SU-DHL-6 (cell line): Measurements from ENCODE around the gene ATG3.

Experiments
- H2AFZ ChIP-seq: fragments of 200-600 bp; sonication (generic); 2 replicates; pipeline ENCODE4 v1.6.1; 2014; ENCODE audit warnings: low read depth, mild to moderate bottlenecking, moderate library complexity, mixed read lengths, antibody characterized with exemption, low read length; ENCODE audit not compliant: severe bottlenecking
- H3F3A ChIP-seq: fragments of 200-600 bp; shearing (Covaris generic); 2 replicates; pipeline ENCODE4 v1.6.0; 2016; ENCODE audit warnings: antibody characterized with exemption, mild to moderate bottlenecking; ENCODE audit not compliant: insufficient read depth
- H3K27ac ChIP-seq: fragments of 200-600 bp; sonication (generic); 2 replicates; pipeline ENCODE4 v1.5.1; 2016; ENCODE audit warnings: low read depth, mild to moderate bottlenecking, low read length, moderate library complexity, mixed read lengths
- H3K27me3 ChIP-seq: fragments of 200-600 bp; sonication (generic), shearing (Covaris generic); 2 replicates; pipeline ENCODE4 v1.6.0; 2014; ENCODE audit warnings: mild to moderate bottlenecking, low read length
- H3K36me3 ChIP-seq: fragments of 200-600 bp; sonication (generic); 2 replicates; pipeline ENCODE4 v1.6.1; 2014; ENCODE audit warnings: mild to moderate bottlenecking, low read length, mixed read lengths
- H3K4me2 ChIP-seq: fragments of 300-600, 200-600 bp; shearing (Covaris generic), sonication (generic); 2 replicates; pipeline ENCODE4 v1.6.0; 2014; ENCODE audit warnings: low read length, low read depth, mild to moderate bottlenecking; ENCODE audit not compliant: poor library complexity, severe bottlenecking
- H3K4me3 ChIP-seq: fragments of 200-600 bp; sonication (generic); 2 replicates; pipeline ENCODE4 v1.5.1; 2014; ENCODE audit warnings: antibody characterized with exemption, low read length, mild to moderate bottlenecking, mixed read lengths; ENCODE audit not compliant: insufficient read depth, poor library complexity, severe bottlenecking
- H3K79me2 ChIP-seq: fragments of 200-600 bp; sonication (generic); 2 replicates; pipeline ENCODE4 v1.6.1; 2014; ENCODE audit warnings: mild to moderate bottlenecking, low read length, moderate library complexity; ENCODE audit not compliant: insufficient read depth
- H3K9ac ChIP-seq: fragments of 200-600 bp; sonication (generic); 2 replicates; pipeline ENCODE4 v1.7.0; 2014; ENCODE audit warnings: mild to moderate bottlenecking, low read length
- H3K9me2 ChIP-seq: fragments of 200-600 bp; sonication (generic); replicated peaks from 2 replicates; pipeline ENCODE4 v1.6.1; 2014; ENCODE audit warnings: low read length; ENCODE audit not compliant: insufficient read depth
- H3K9me3 ChIP-seq: fragments of 200-600 bp; sonication (generic); 2 replicates; pipeline ENCODE4 v1.6.1; 2014; ENCODE audit warnings: low read length, mixed read lengths; ENCODE audit not compliant: insufficient read depth
- H4K20me1 ChIP-seq: fragments of 200-600 bp; sonication (generic); 2 replicates; pipeline ENCODE4 v1.6.1; 2014; ENCODE audit warnings: low read depth, mild to moderate bottlenecking, antibody characterized with exemption, low read length, moderate library complexity, mixed read lengths
- CTCF ChIP-seq: fragments of 200-600 bp; sonication (generic); IDR thresholded peaks from one replicate; pipeline ENCODE4 v1.5.1; 2017; ENCODE audit warnings: antibody characterized with exemption, mild to moderate bottlenecking, low read length, moderate library complexity; ENCODE audit not compliant: insufficient read depth, poor library complexity, severe bottlenecking
- EZH2phosphoT487 ChIP-seq: fragments of 200-600 bp; sonication (generic), shearing (Covaris generic); conservative IDR thresholded peaks from 2 replicates; pipeline ENCODE4 v1.6.1; 2018; ENCODE audit warnings: mild to moderate bottlenecking, antibody characterized with exemption, low read length, moderate library complexity, mixed read lengths

ATG3 gene

DNA sequence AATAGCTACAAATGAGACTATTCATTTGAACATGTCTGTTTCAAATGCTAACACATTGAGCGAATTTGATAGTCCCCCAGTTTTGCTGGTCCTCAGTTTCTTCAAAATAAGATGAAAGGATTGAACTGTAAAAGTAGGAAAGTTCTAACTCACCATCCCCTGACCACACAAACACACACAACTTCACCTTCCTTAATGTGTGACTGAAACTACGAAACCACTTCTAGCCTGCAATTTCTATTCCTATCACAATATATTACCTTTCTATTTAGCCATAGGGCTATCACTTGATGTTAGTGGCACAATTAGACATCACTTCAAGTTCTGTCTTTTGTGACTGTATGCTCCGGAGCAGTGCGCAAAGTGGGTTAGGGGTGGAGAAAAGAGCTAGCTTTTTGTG, 77.4 kb downstream of the ATG3 start:
- Histone ChIP-seq H3K4me2 (no peak overlapping the region), H3K4me3 (no peak overlapping the region), H3F3A (no peaks in the 10 kb centered on the region), H3K9me3 (no peaks in the 10 kb centered on the region), H3K9me2 (no peaks in the 10 kb centered on the region), H3K36me3 (no peaks in the 10 kb centered on the region), H3K27me3 (no peaks in the 10 kb centered on the region), H3K79me2 (no peaks in the 10 kb centered on the region), H4K20me1 (no peaks in the 10 kb centered on the region), H3K27ac (no peak overlapping the region), H3K9ac (no peak overlapping the region), H2AFZ (no peak overlapping the region)
- TF ChIP-seq CTCF (no peak), EZH2phosphoT487 (no peak)

- no peaks in the 10 kb centered on the region for H3F3A ChIP-seq
- no peaks in the 10 kb centered on the region for H3K79me2 ChIP-seq
- H3K27me3 ChIP-seq = no peaks in the 10 kb centered on the region
- H2AFZ ChIP-seq = no peak overlapping the region
- H3K9ac ChIP-seq = no peak overlapping the region
- H3K27ac ChIP-seq = no peak overlapping the region
- no peaks in the 10 kb centered on the region for H3K9me2 ChIP-seq
- H4K20me1 ChIP-seq = no peaks in the 10 kb centered on the region
- H3K36me3 ChIP-seq = peaks cover under 1% of the 10 kb centered on the region; the same call in 1 of the 2 replicates
- TF ChIP-seq EZH2phosphoT487 = no peak
- TF ChIP-seq CTCF = no peak
- no peaks in the 10 kb centered on the region for H3K9me3 ChIP-seq
- no peak overlapping the region for H3K4me3 ChIP-seq
- peak overlapping the region; percentile 10 for H3K4me2 ChIP-seq
Observed at GRCh38 chr3:112482675-112483074, 79.1 kb downstream of the ATG3 start.
